Astrocyte of the spinal cord (primary cell): ENCODE results near the gene MRPL37.

Source experiments
- DNase-seq: peaks from one replicate; pipeline ENCODE4 v3.0.0; 2011; ENCODE audit warnings: low read depth, low spot score
- H3K4me3 ChIP-seq: 2 replicates; pipeline ENCODE4 v1.5.1; 2011; ENCODE audit warnings: low read depth, mild to moderate bottlenecking, low read length, moderate library complexity
- CTCF ChIP-seq: IDR thresholded peaks from 2 replicates; pipeline ENCODE4 v1.5.1; 2012; ENCODE audit warnings: low read depth, mild to moderate bottlenecking, low read length, inconsistent platforms
- in situ Hi-C: cut with HindIII; loops from 2 replicates; pipeline ENCODE4 v1.10.0; 2017; ENCODE audit warnings: low sequenced_read_pairs

Gene MRPL37

GRCh38 chr1:54215523-54215922, 15.6 kb downstream of the MRPL37 start:
- no peak for TF ChIP-seq CTCF
- no peak for DNase-seq
- no peak overlapping the region for H3K4me3 ChIP-seq
- in situ Hi-C loops = no loop called here

GRCh38 chr1:54218883-54219687, 19.1 kb downstream of the MRPL37 start:
- H3K4me3 ChIP-seq = no peak overlapping the region
- in situ Hi-C loops = no loop called here
- TF ChIP-seq CTCF = peak; percentile 15

GRCh38 chr1:54219688-54220003, 19.7 kb downstream of the MRPL37 start:
- in situ Hi-C loops = no loop called here
- no peak for TF ChIP-seq CTCF
- no peak for DNase-seq

More at GRCh38 chr1:54218883-54219687, 19.1 kb downstream of the MRPL37 start:
- no peak for DNase-seq

GRCh38 chr1:54220004-54220811, 20.2 kb downstream of the MRPL37 start:
- peak; percentile 40 for DNase-seq

More at GRCh38 chr1:54219688-54220003, 19.7 kb downstream of the MRPL37 start:
- H3K4me3 ChIP-seq = no peak overlapping the region

GRCh38 chr1:54221113-54221834, 21.3 kb downstream of the MRPL37 start:
- no peak overlapping the region for H3K4me3 ChIP-seq
- DNase-seq = no peak
- in situ Hi-C loops = no loop called here
- TF ChIP-seq CTCF = no peak

More at GRCh38 chr1:54220004-54220811, 20.2 kb downstream of the MRPL37 start:
- no peak for TF ChIP-seq CTCF
- in situ Hi-C loops = no loop called here
- H3K4me3 ChIP-seq = no peak overlapping the region

GRCh38 chr1:54221867-54222484, 22.0 kb downstream of the MRPL37 start:
- in situ Hi-C loops = no loop called here
- no peak for TF ChIP-seq CTCF
- DNase-seq = no peak
- H3K4me3 ChIP-seq = no peak overlapping the region
